Muscle of back (tissue), 11 donors: Measurements from ENCODE around the gene ADGRG1. TPM values are rescaled to one million over a fixed set of nuclear protein-coding genes. Genes with fewer than 3 reads are reported as not detected.

ENCODE experiments used
- DNase-seq, 3 donors: peaks; one replicate each; pipeline versions ENCODE4 v3.0.0 to v3.0.0-alpha.2; 2013
- polyA plus RNA-seq, 10 donors: library from polyadenylated mRNA; unstranded; fragments of 120-200 nt; gene quantifications; one replicate each; pipeline ENCODE4 v1.2.1, GENCODE V29; 2013; ENCODE audit not compliant: insufficient read length in 10 of 10

Gene ADGRG1
- polyA plus RNA-seq, 10 donors, result 4.4 to 19.3 (median 6.1) TPM

GRCh38 chr16:57619606-57620334 is 8.7 kb upstream of the ADGRG1 start:
- no peak for DNase-seq

DNA sequence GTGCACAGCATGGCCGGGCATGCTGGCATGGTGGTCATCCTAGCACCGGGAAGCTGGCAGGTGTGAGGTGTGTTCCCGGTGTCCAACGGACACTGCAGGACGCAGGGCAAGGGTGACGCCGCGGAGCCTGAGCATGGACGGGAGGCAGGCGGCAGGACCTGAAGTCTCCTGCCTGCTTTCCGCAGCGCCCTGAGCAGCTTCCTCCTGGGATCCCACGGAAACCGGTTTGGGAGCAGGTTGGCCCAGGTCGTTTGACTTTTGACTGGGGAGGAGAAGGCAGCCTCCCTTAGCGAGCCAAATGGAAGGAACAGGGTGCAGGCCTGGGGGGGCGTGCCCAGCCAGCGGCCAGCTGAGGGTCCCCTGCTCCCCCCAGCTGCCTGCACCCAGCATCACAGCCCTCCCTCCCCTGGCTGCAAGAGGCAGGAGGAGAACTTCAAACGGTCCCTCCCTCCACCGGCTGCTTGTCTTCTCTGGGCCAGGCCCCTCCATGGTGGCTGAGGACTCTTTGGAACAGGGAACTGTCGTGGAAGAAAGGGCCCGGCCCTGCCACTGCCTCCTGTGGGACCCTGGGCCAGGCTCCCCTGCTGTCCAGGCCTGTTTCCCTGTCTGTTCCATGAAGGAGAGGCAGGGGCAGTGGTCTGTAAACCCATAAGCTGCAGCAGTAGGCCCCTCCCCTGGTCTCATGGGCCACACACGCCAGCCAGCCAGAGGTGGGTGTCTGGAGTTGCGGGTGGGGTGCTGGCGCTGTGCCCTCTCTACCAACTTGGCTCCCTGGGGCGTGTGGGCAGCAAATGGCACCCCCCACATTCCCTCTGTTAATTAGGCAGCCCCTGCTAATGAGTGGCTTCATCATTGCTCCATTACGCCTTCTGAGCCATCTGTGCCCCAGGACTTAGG is 7.8 kb upstream of the ADGRG1 start:
- no peak for DNase-seq

- DNase-seq, result no peak
These were observed 6.7 kb upstream of the ADGRG1 start for GRCh38 chr16:57621521-57622271.

GRCh38 chr16:57622361-57623250 is 5.8 kb upstream of the ADGRG1 start:
- DNase-seq, result no peak

DNA sequence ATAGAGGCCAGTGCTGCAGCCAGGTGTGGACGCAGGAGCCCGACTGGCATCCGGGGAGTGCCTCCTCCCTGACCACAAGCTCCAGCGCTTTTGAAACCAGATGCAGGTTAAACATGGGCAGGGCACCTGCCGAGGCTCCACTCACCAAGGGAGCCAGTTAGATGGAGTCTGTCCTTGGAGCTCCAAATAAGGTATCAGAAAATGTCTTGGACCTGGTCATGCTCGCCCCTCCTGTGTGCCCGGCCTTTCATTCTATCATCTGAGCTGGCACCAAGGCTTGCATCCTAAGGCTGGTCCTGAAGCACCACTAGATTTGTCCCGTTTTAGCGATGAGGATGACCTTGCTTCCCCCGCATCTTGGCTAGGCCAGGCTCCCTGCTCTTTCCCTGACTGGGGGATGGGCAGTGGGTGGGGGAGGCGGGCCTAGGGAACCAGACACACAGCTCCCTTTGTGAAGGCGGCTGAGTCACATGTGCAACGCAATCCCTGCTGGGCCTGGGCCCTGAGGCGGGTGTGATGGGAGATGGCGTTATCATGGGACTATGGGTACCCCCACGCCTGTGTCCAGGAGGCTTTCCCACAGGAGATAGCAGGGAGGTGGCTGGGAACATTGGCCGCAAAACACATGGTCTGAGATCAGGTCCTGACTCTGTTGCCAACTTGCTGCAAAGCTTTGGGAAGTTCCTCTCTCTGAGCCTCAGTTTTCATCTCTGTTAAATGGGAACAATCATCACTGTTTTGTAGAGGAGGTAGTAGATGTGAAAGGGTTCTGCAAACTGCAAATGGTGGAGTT is 5.0 kb upstream of the ADGRG1 start:
- no peak for DNase-seq

GRCh38 chr16:57624044-57624688 is 4.3 kb upstream of the ADGRG1 start:
- no peak for DNase-seq

- DNase-seq, result no peak
These were observed 3.5 kb upstream of the ADGRG1 start for GRCh38 chr16:57624806-57625500.

- no peak for DNase-seq
These were observed 1.8 kb upstream of the ADGRG1 start for GRCh38 chr16:57626420-57627170.

GRCh38 chr16:57627184-57627871 is 1.1 kb upstream of the ADGRG1 start:
- no peak for DNase-seq

- DNase-seq, result no peak
These were observed 408 bp downstream of the ADGRG1 start for GRCh38 chr16:57628783-57629293.

- no peak for DNase-seq
These were observed 1.3 kb downstream of the ADGRG1 start for GRCh38 chr16:57629516-57630406.

- DNase-seq, result no peak
These were observed 2.0 kb downstream of the ADGRG1 start for GRCh38 chr16:57630407-57630797.

GRCh38 chr16:57630931-57631845 is 2.8 kb downstream of the ADGRG1 start:
- DNase-seq, result no peak

GRCh38 chr16:57632568-57632967 is 4.1 kb downstream of the ADGRG1 start:
- DNase-seq, result no peak

- no peak for DNase-seq
These were observed 5.1 kb downstream of the ADGRG1 start for GRCh38 chr16:57633383-57634064.
